Astrocyte (in vitro differentiated cells and primary cell): ENCODE data around the gene SOX3.

Experiments used
- CTCF ChIP-seq: IDR thresholded peaks from 2 replicates; pipeline ENCODE4 v1.5.1; 2011; ENCODE audit warnings: low read depth, mild to moderate bottlenecking, inconsistent platforms, low read length, moderate library complexity; ENCODE audit not compliant: insufficient read depth
- EZH2 ChIP-seq: IDR thresholded peaks from 2 replicates; pipeline ENCODE4 v1.6.1; 2012; ENCODE audit warnings: mild to moderate bottlenecking, low read length, inconsistent platforms; ENCODE audit not compliant: insufficient read depth

- no peak for TF ChIP-seq CTCF
- TF ChIP-seq EZH2 = peak; percentile 73
These were observed at the start of gene SOX3 for GRCh38 chrX:140504371-140505324.
